Stimulated activated naive CD8-positive, alpha-beta T cell treated with anti-CD3 and anti-CD28 coated beads, Interleukin-15, Interleukin-2, amounts not matched to agents 100 ng/mL and 50 ng/mL, for 24 hours (primary cell): Measurements from ENCODE around the gene TMEM150B.

ENCODE experiments used
- H3K27ac Mint-ChIP-seq: one replicate; pipeline ENCODE4 v1.8.0; 2021; ENCODE audit warnings: mild to moderate bottlenecking, mixed read lengths
- H3K27me3 Mint-ChIP-seq: one replicate; pipeline ENCODE4 v1.8.0; 2021; ENCODE audit warnings: mixed read lengths
- H3K36me3 Mint-ChIP-seq: one replicate; pipeline ENCODE4 v1.8.0; 2021; ENCODE audit warnings: low read depth, mixed read lengths
- H3K4me1 Mint-ChIP-seq: one replicate; pipeline ENCODE4 v1.8.0; 2021; ENCODE audit warnings: low read depth, mixed read lengths
- H3K4me3 Mint-ChIP-seq: one replicate; pipeline ENCODE4 v1.8.0; 2021; ENCODE audit warnings: mild to moderate bottlenecking, mixed read lengths
- H3K9me3 Mint-ChIP-seq: one replicate; pipeline ENCODE4 v1.8.0; 2021; ENCODE audit warnings: mixed read lengths

Gene TMEM150B

GRCh38 chr19:55347442-55348009 is 22.4 kb upstream of the TMEM150B start:
- Mint-ChIP-seq H3K9me3 (no peaks in the 10 kb centered on the region), H3K27ac (no peak overlapping the region), H3K4me1 (peaks cover 7% of the 10 kb centered on the region)

DNA sequence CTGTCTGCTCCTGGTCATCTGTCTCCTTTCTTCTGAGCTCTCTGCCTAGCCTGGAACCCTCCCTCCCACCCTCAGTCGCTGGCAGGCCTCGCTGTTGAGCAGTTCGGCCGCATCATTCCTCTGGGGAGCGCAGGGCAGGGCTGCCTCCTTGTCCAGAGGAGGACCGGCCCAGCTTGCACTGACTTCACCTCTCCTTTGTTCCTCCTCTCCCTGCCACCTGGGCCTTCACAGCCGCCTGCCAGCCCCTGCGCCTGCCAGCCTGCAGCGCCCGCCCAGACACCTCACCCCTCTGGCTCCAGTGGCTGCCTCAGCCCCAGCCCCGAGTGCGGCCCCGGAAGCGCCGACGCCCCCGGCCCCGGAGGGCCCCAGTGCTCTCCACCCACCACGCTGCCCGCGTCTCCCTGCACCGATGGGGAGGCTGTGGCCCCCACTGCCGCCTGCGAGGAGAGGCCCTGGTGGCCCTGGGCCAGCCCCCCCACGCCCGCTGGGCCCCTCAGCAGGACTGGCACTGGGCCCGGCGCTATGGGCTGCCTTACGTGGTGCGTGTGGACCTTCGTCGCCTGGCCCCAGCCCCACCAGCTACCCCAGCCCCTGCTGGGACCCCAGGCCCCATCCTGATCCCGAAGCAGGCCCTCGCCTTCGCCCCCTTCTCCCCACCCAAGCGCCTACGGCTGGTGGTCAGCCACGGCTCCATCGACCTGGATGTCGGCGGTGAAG is 21.7 kb upstream of the TMEM150B start:
- peaks cover 15% of the 10 kb centered on the region for H3K27me3 Mint-ChIP-seq
- H3K9me3 Mint-ChIP-seq: no peaks in the 10 kb centered on the region
- H3K36me3 Mint-ChIP-seq: peaks cover 16% of the 10 kb centered on the region
- no peak overlapping the region for H3K4me3 Mint-ChIP-seq
- no peak overlapping the region for H3K27ac Mint-ChIP-seq
- H3K4me1 Mint-ChIP-seq: peaks cover 5% of the 10 kb centered on the region

More at GRCh38 chr19:55347442-55348009, 22.4 kb upstream of the TMEM150B start:
- peaks cover 16% of the 10 kb centered on the region for H3K36me3 Mint-ChIP-seq
- H3K27me3 Mint-ChIP-seq: peaks cover 20% of the 10 kb centered on the region
- H3K4me3 Mint-ChIP-seq: no peak overlapping the region

- Mint-ChIP-seq H3K9me3 (no peaks in the 10 kb centered on the region), H3K4me1 (peaks cover 6% of the 10 kb centered on the region), H3K27me3 (peaks cover 7% of the 10 kb centered on the region), H3K4me3 (no peak overlapping the region), H3K27ac (no peak overlapping the region), H3K36me3 (peaks cover 16% of the 10 kb centered on the region)
Observed at GRCh38 chr19:55345818-55346724, 20.9 kb upstream of the TMEM150B start.

DNA sequence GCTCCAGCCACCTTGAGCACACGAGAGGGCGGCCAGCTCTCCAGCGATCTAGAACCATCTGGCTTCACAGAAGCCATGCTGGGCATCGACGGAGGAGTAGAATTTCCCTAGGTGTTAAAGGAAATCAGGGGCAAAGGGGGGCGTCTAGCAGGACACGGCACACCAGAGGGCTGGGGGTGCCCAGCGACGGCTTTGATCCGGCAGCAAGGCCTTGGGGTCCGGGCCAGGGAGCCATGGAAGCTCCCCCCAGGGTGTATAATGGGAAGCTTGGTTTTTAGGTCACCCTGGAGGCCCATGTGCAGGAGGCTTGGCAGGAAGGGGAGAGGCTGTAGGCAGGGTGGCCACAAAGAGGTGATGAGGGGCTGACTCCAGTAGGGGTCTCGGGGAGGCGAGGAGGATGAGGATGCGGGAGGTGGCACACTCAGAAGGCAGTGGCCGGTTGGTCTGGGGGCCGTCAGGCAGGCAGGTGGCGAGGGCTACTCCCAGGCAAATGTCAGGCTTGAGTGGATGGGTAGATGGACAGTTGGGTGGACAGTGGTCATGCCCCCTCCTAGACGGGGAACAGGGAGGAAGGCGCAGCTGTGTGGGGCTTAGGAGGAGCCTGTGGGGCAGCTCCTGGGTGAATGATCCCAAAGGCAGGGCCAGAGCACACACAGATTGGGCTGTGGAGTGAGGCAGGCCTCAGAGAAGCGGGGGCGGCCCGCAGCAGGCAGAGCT is 20.1 kb upstream of the TMEM150B start:
- Mint-ChIP-seq H3K4me3 (no peak overlapping the region), H3K36me3 (peaks cover 16% of the 10 kb centered on the region), H3K4me1 (peaks cover 11% of the 10 kb centered on the region), H3K9me3 (no peaks in the 10 kb centered on the region), H3K27me3 (no peaks in the 10 kb centered on the region), H3K27ac (no peak overlapping the region)

- H3K27me3 Mint-ChIP-seq: no peaks in the 10 kb centered on the region
- peaks cover 16% of the 10 kb centered on the region for H3K36me3 Mint-ChIP-seq
- H3K4me1 Mint-ChIP-seq: peaks cover 11% of the 10 kb centered on the region
- no peak overlapping the region for H3K4me3 Mint-ChIP-seq
- H3K27ac Mint-ChIP-seq: no peak overlapping the region
- H3K9me3 Mint-ChIP-seq: no peaks in the 10 kb centered on the region
Observed at GRCh38 chr19:55344444-55344843, 19.3 kb upstream of the TMEM150B start.

- Mint-ChIP-seq H3K27ac (no peak overlapping the region), H3K9me3 (no peaks in the 10 kb centered on the region), H3K36me3 (peaks cover 16% of the 10 kb centered on the region), H3K27me3 (no peaks in the 10 kb centered on the region), H3K4me3 (peak overlapping the region; percentile 74), H3K4me1 (peaks cover 21% of the 10 kb centered on the region)
Observed at GRCh38 chr19:55341595-55342531, 16.7 kb upstream of the TMEM150B start.

- peaks cover 16% of the 10 kb centered on the region for H3K36me3 Mint-ChIP-seq
- H3K27ac Mint-ChIP-seq: peak overlapping the region; percentile 26
- H3K9me3 Mint-ChIP-seq: no peaks in the 10 kb centered on the region
- H3K27me3 Mint-ChIP-seq: no peaks in the 10 kb centered on the region
- peak overlapping the region; percentile 87 for H3K4me3 Mint-ChIP-seq
- H3K4me1 Mint-ChIP-seq: peaks cover 21% of the 10 kb centered on the region
Observed at GRCh38 chr19:55341171-55341588, 16.0 kb upstream of the TMEM150B start.

GRCh38 chr19:55340784-55341147 is 15.6 kb upstream of the TMEM150B start:
- Mint-ChIP-seq H3K9me3 (no peaks in the 10 kb centered on the region), H3K4me3 (peak overlapping the region; percentile 87), H3K27ac (peak overlapping the region; percentile 86), H3K4me1 (peaks cover 21% of the 10 kb centered on the region), H3K27me3 (no peaks in the 10 kb centered on the region), H3K36me3 (peaks cover 16% of the 10 kb centered on the region)

DNA sequence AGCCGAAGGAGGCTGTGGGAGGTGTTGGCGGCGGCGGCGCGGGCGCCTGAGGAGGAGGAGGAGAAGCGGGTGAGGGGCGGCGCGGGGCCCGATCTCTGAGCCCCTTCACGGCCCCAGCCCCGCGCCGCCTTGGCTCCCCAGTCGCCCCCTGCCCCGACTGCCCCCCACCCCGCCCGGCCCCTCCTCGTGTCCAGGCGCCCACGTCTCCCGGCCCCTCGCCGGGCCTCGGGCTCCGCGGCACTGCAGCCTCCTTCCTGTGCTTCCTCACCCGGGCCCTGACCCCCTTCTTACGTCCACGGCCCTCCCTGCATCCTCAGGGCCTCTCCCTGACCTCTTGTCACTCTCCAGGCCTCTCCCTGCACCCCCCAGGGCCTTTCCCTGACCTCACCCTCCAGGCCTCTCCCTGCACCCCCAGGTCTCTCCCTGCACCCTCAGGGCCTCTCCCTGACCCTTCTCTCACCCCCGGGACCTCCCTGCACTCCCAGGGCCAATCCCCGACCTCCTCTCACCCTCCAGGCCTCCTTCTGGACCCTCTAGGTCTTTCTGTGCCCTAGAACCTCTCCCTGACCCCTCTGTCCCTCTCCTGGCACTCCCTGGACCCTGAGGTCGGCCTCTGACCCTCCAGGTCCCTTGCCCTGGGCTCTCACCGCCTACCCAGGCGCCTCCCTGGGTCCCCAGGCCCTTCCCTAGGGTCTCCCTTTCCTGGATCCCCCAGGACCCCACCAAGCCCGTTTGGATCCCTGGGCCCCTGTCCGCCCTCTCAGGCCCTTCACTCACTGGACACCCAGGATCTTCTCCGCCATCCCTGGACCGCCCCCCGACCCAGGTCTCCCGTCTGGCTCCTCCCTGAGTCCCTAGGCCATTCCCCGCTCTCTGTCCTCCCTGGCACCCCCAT is 15.0 kb upstream of the TMEM150B start:
- Mint-ChIP-seq H3K27me3 (no peaks in the 10 kb centered on the region), H3K27ac (peak overlapping the region; percentile 94), H3K4me3 (peak overlapping the region; percentile 87)

GRCh38 chr19:55339105-55339888 is 14.2 kb upstream of the TMEM150B start, which contains the start of gene KMT5C:
TSS of gene KMT5C (plus strand) at chr19:55339876. CDS start at chr19:55341937, 2,061 bp downstream.
- Mint-ChIP-seq H3K27ac (peak within 1 kb of the TSS; percentile 94), H3K4me1 (peaks cover 21% of the 10 kb centered on the region), H3K27me3 (no peaks in the 10 kb centered on the region), H3K4me3 (peak within 1 kb of the TSS; percentile 87), H3K9me3 (no peaks in the 10 kb centered on the region), H3K36me3 (peaks cover 7% of the 10 kb centered on the region)

More for the DNA sequence above, 15.0 kb upstream of the TMEM150B start:
- Mint-ChIP-seq H3K36me3 (peaks cover 11% of the 10 kb centered on the region), H3K9me3 (no peaks in the 10 kb centered on the region), H3K4me1 (peaks cover 21% of the 10 kb centered on the region)

DNA sequence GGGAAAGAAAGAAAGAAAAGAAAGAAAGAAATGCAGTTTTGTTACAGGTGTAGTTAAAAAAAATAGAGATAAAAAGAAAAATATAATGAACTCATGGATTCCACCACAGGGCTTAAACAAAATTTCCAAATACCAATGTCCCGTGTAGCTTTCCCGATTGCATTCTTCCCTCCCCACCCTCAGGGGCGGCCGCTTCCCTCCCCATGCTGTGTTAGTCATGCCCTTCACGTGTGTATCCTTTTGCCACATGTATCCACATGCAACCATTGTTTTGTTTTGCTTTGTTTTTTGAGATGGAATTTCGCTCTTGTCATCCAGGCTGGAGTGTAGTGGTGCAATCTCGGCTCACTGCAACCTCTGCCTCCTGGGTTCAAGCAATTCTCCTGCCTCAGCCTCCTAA is 11.0 kb upstream of the TMEM150B start:
- Mint-ChIP-seq H3K36me3 (no peaks in the 10 kb centered on the region), H3K27ac (no peak overlapping the region), H3K4me3 (no peak overlapping the region), H3K9me3 (no peaks in the 10 kb centered on the region), H3K4me1 (peaks cover 15% of the 10 kb centered on the region), H3K27me3 (peaks cover 6% of the 10 kb centered on the region)

GRCh38 chr19:55333870-55334269 is 8.7 kb upstream of the TMEM150B start:
- peaks cover 6% of the 10 kb centered on the region for H3K27me3 Mint-ChIP-seq
- H3K4me1 Mint-ChIP-seq: peaks cover 8% of the 10 kb centered on the region
- H3K36me3 Mint-ChIP-seq: no peaks in the 10 kb centered on the region
- H3K9me3 Mint-ChIP-seq: no peaks in the 10 kb centered on the region
- no peak overlapping the region for H3K27ac Mint-ChIP-seq
- H3K4me3 Mint-ChIP-seq: no peak overlapping the region
